Activated CD4-positive, alpha-beta memory T cell treated with anti-CD3 and anti-CD28 coated beads for 36 hours (primary cell): ENCODE results near the gene PELI3. TPM values are rescaled to one million over a fixed set of nuclear protein-coding genes. Genes with fewer than 3 reads are reported as not detected.
"Not testable (repeated sequence)": the region's sequence is repeated elsewhere in the genome, so short reads cannot be mapped to it uniquely, and the experiment has no call there.

Experiments
- CTCF ChIA-PET: fragments of 350-600 bp; sonication (Branson Sonifier 250); formaldehyde crosslinking; loops from one replicate; lab custom pipeline; 2021; ENCODE audit warnings: antibody characterized with exemption, inconsistent platforms; lab: Charles Lee
- POLR2A ChIA-PET: fragments of 350-600 bp; sonication (Branson Sonifier 250); formaldehyde crosslinking; loops from one replicate; lab custom pipeline; 2021; ENCODE audit warnings: antibody characterized with exemption; lab: Charles Lee
- DNase-seq: peaks from one replicate; pipeline ENCODE4 v3.0.0-alpha.2; 2020
- H3K27ac Mint-ChIP-seq: one replicate; pipeline ENCODE4 v1.8.0; 2021; ENCODE audit warnings: mixed read lengths
- H3K27me3 Mint-ChIP-seq: one replicate; pipeline ENCODE4 v1.8.0; 2021; ENCODE audit warnings: mixed read lengths
- H3K36me3 Mint-ChIP-seq: one replicate; pipeline ENCODE4 v1.8.0; 2021; ENCODE audit warnings: mixed read lengths
- H3K4me1 Mint-ChIP-seq: one replicate; pipeline ENCODE4 v1.8.0; 2021; ENCODE audit warnings: low read depth, mixed read lengths
- H3K4me3 Mint-ChIP-seq: one replicate; pipeline ENCODE4 v1.8.0; 2021; ENCODE audit warnings: mild to moderate bottlenecking, mixed read lengths
- H3K9me3 Mint-ChIP-seq: one replicate; pipeline ENCODE4 v1.8.0; 2021; ENCODE audit warnings: mixed read lengths
- intact Hi-C: fragments of 100-400 bp; cut with micrococcal nuclease; formaldehyde crosslinking; loops from one replicate; pipeline ENCODE4 v1.15.1; 2023
- total RNA-seq, 2 experiments: library from RNA; stranded (reverse); gene quantifications; one replicate each; pipeline ENCODE4 v1.2.3, GENCODE V29; 2021

Gene PELI3
- total RNA-seq, 2 experiments from 2014 or later = 7.0 to 8.5 TPM

DNA sequence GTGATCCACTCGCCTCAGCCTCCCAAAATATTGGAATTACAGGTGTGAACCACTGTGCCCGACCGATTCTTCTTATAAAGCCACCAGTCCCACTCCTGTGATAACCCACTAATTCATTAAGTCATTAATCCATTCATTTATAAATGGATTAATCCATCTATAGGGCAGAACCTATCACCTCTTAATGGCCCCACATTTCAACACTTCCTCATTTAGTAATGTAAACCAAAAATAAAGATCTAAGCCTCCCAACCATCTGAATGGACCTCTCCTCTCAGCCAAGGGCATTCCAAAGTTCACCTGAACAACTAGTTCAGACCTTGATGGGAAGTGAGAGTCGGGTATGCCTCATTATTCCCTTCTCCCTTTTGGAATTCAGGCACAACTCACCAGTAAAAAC, 18.2 kb upstream of the PELI3 start:
- CTCF ChIA-PET = no interaction called here
- POLR2A ChIA-PET = no interaction called here
- Mint-ChIP-seq H3K4me3 (no peak overlapping the region), H3K27me3 (peaks cover 6% of the 10 kb centered on the region), H3K27ac (no peak overlapping the region), H3K9me3 (peaks cover 5% of the 10 kb centered on the region), H3K4me1 (no peaks in the 10 kb centered on the region), H3K36me3 (no peaks in the 10 kb centered on the region)
- intact Hi-C loops = no loop called here
- no peak for DNase-seq

DNA sequence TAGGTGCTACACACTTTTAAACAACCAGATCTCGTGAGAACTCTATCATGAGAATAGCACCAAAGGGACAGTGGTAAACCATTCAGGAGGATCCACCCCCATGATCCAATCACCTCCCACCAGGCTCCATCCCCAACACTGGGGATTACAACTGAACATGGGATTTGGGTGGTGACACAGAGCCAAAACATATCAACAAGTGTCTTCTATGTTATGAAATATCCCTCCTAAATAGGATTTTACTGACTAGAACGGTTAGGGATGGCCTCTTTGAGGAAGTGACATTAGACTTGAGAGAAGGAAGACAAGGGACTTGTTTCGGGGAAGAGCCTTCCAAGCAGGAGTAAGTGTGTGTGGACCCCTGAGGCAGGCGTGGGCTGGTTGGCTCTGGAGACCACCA, 16.1 kb upstream of the PELI3 start:
- POLR2A ChIA-PET = no interaction called here
- Mint-ChIP-seq H3K4me1 (peaks cover 16% of the 10 kb centered on the region), H3K9me3 (no peaks in the 10 kb centered on the region), H3K4me3 (no peak overlapping the region), H3K27me3 (peaks cover 5% of the 10 kb centered on the region), H3K36me3 (no peaks in the 10 kb centered on the region), H3K27ac (no peak overlapping the region)
- CTCF ChIA-PET = no interaction called here
- intact Hi-C loops = no loop called here
- no peak for DNase-seq

DNA sequence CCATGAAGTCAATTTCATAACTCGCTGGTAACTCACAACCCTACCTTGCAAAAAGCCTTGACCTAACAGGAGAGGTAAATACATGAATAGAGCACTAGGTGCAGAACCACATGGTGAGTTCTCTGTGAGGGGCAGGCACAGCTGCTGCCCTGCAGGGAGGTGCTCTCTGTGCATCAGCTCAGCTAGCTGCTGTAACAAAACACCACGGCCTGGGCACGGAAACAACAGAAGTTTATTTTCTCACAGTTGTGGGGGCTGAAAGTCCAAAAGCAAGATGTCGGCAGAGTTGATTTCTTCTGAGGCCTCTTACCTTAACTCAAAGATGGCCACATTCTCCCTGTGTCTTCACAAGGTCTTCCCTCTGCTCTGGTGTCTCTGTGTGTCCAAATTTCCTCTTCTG, 15.0 kb upstream of the PELI3 start:
- peaks cover 5% of the 10 kb centered on the region for H3K27me3 Mint-ChIP-seq
- no peaks in the 10 kb centered on the region for H3K36me3 Mint-ChIP-seq
- ChIA-PET POLR2A (no interaction called here), CTCF (interaction anchor here (0.5 kb wide), 1 partner anchor 17 kb away, joined by 3 read pairs; no protein-coding TSS in a partner anchor)
- H3K4me3 Mint-ChIP-seq = no peak overlapping the region
- no peak for DNase-seq
- H3K27ac Mint-ChIP-seq = no peak overlapping the region
- intact Hi-C loops = no loop called here
- H3K9me3 Mint-ChIP-seq = no peaks in the 10 kb centered on the region
- peaks cover 16% of the 10 kb centered on the region for H3K4me1 Mint-ChIP-seq

DNA sequence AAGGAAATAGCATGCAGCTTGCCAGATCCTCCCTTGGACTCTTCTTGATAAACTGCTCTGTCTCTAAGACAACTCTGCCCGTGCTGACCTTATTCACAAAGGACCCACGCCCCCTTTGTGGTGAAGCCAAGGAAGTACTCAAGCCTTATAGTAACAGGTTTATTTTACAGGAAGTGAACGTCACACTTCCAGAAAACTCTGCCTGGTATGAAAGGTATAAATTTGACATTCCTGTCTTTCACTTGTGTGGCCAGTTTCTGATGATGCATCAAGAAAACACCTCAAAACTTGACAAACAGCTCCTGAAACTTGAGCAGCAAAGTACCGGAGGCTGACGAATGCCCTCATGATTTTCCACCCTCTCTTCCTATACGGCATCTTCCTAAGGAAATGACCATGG, 12.5 kb upstream of the PELI3 start:
- Mint-ChIP-seq H3K27me3 (peaks cover 4% of the 10 kb centered on the region), H3K36me3 (no peaks in the 10 kb centered on the region), H3K9me3 (no peaks in the 10 kb centered on the region), H3K4me1 (peaks cover 23% of the 10 kb centered on the region), H3K27ac (no peak overlapping the region), H3K4me3 (no peak overlapping the region)
- intact Hi-C loops = no loop called here
- POLR2A ChIA-PET = no interaction called here
- CTCF ChIA-PET = interaction anchor here (0.8 to 1.6 kb wide), 3 partner anchors 15 to 224 kb away, joined by 3 to 4 read pairs (median 3); partner anchors contain the start of gene MRPL11
- no peak for DNase-seq

DNA sequence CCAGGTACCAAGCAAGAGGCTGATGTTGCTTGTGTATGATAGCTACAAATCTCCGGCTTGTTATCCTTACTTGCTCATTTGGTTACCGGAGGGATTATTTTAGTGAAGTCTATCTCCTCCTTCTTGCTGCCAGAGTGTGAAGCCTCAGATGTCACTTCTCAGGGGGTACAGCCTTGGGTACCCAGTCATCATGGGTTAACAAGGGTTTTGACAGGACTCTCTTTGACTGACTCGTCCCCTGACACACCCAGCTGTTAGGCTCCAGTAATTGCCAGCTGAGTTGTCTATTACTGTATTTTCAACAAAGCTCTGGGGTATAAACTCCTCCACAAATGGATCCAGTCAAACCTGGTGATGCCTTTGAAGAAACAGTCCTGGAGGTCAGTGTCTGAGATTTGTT, 11.9 kb upstream of the PELI3 start:
- H3K9me3 Mint-ChIP-seq = no peaks in the 10 kb centered on the region
- no peak overlapping the region for H3K4me3 Mint-ChIP-seq
- H3K27me3 Mint-ChIP-seq = peaks cover 4% of the 10 kb centered on the region
- peaks cover 26% of the 10 kb centered on the region for H3K4me1 Mint-ChIP-seq
- intact Hi-C loops = no loop called here
- ChIA-PET CTCF (interaction anchor here (1.0 to 1.6 kb wide), 3 partner anchors 12 to 224 kb away, joined by 3 to 4 read pairs (median 3); partner anchors contain the start of genes MRPL11 and PELI3), POLR2A (no interaction called here)
- no peak overlapping the region for H3K27ac Mint-ChIP-seq
- no peak for DNase-seq
- H3K36me3 Mint-ChIP-seq = no peaks in the 10 kb centered on the region

DNA sequence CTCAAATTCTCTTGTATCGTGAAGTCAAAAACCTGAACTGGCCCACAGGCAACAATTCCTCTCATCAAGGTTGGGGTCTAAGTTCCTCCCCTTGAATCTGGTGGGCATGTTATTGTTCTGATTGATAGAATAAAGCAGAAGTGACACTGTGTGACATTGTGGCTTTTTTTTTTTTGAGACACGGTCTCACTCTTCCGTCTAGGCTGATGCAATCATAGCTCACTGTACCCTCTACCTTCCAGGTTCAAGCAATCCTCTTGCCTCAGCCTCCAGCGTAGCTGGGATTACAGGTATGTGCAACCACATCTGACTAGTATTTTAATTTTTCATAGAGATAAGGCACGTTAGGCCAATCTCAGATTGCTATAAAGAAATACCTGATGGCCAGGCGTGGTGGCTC, 8.9 kb upstream of the PELI3 start:
- no peak for DNase-seq

DNA sequence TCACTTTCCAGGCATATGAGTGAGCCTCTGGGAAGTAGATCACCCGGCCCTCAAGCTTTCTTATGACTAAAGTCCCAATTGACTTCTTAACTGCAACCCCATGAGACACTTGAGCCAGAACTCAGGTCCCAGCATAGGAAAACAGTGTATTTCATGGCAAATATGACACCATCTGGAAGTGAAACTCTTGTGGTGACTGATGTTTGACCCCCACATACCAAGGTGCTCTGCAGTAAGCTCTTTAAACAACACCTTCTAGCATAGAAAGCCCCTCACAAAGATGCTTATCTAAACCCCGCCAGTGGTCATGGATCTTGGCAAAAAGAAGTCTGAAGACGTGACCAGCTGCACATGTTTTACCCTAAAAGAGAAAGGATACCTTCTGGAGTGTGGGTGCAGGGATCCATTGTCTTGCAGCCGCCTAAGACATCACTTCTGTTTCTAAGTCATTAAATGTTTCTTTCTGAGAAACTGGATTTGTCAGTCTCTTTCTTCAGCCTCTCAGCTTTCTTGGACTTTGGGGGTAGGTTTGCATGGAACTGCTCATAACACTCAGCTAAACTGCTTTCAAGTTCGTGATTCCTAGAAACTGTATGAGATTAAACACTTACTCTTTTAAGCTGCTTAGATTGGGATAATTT, 7.4 kb upstream of the PELI3 start:
- H3K4me3 Mint-ChIP-seq = no peak overlapping the region
- intact Hi-C loops = no loop called here
- H3K4me1 Mint-ChIP-seq = peaks cover 30% of the 10 kb centered on the region

More for the DNA sequence above, 8.9 kb upstream of the PELI3 start:
- H3K4me1 Mint-ChIP-seq = peaks cover 31% of the 10 kb centered on the region
- H3K27me3 Mint-ChIP-seq = no peaks in the 10 kb centered on the region
- ChIA-PET POLR2A (no interaction called here), CTCF (interaction anchor here (1.6 kb wide), 1 partner anchor 72 kb away, joined by 7 read pairs; no protein-coding TSS in a partner anchor)
- H3K36me3 Mint-ChIP-seq = no peaks in the 10 kb centered on the region
- H3K4me3 Mint-ChIP-seq = no peak overlapping the region
- intact Hi-C loops = no loop called here
- no peaks in the 10 kb centered on the region for H3K9me3 Mint-ChIP-seq
- no peak overlapping the region for H3K27ac Mint-ChIP-seq

DNA sequence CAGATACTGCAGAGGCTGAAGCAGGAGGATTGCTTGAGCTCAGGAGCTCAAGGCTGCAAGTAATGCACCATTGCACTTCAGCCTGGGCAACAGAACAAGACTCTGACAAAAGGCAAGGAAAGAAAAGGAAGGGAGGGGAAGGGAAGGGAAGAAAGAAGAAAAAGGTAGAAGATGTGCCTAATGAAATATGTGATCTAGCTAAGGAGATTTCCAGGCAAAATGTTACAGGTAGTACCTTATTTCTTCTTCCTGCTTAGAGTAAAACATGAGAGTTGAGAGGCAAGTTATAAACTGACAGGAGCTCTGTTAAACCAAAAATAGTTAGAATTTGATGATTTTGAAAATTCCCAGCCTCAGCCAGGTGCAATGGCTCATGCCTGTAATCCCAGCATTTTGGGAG, 4.7 kb upstream of the PELI3 start:
- DNase-seq = no peak
- no peaks in the 10 kb centered on the region for H3K9me3 Mint-ChIP-seq
- H3K27ac Mint-ChIP-seq = no peak overlapping the region
- ChIA-PET POLR2A (no interaction called here), CTCF (interaction anchor here (1.0 to 1.5 kb wide), 2 partner anchors 53 to 76 kb away, joined by 4 read pairs; no protein-coding TSS in a partner anchor)
- no peak overlapping the region for H3K4me3 Mint-ChIP-seq
- no peaks in the 10 kb centered on the region for H3K36me3 Mint-ChIP-seq
- intact Hi-C loops = no loop called here
- peaks cover 29% of the 10 kb centered on the region for H3K4me1 Mint-ChIP-seq
- H3K27me3 Mint-ChIP-seq = no peaks in the 10 kb centered on the region

More for the DNA sequence above, 7.4 kb upstream of the PELI3 start:
- POLR2A ChIA-PET = no interaction called here
- Mint-ChIP-seq H3K36me3 (no peaks in the 10 kb centered on the region), H3K27me3 (no peaks in the 10 kb centered on the region), H3K9me3 (no peaks in the 10 kb centered on the region), H3K27ac (peak overlapping the region; percentile 4)
- no peak for DNase-seq
- CTCF ChIA-PET = interaction anchor here (0.6 to 1.6 kb wide), 6 partner anchors 20 to 219 kb away, joined by 3 to 7 read pairs (median 4); partner anchors contain the start of genes DPP3, MRPL11 and RBM4B

DNA sequence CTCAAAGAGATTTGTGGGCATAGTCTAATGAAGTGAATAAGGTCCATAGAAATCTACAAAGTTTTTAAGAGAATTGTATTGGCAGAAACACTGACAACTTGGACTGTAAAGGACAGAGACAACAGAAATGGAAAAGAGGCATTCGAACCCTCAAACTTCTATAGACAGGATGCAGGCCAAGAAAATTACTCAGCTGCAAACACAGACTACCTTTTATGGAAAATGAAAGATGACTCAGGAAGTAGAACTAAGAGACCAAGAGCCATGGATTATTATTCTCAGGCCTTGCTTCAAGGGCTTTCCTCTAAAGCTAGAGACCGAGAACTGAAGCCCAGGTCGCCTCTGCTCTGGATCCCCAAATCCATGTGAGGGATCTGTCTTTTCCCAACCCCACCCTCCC, 3.8 kb upstream of the PELI3 start:
- H3K27ac Mint-ChIP-seq = peak overlapping the region; percentile 72

DNA sequence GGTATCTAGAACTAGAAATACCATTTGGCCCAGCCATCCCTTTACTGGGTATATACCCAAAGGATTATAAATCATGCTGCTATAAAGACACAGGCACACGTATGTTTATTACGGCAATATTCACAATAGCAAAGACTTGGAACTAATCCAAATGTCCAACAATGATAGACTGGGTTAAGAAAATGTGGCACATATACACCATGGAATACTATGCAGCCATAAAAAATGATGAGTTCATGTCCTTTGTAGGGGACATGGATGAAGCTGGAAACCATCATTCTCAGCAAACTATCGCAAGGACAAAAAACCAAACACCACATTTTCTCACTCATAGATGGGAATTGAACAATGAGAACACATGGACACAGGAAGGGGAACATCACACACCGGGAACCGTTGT, 2.6 kb upstream of the PELI3 start:
- H3K4me1 Mint-ChIP-seq = peaks cover 35% of the 10 kb centered on the region
- CTCF ChIA-PET = interaction anchor here (1.1 to 1.9 kb wide), 2 partner anchors 15 to 25 kb away, joined by 3 to 5 read pairs; partner anchors contain the start of gene MRPL11
- H3K9me3 Mint-ChIP-seq, H3K27me3 Mint-ChIP-seq, DNase-seq, H3K27ac Mint-ChIP-seq, H3K4me3 Mint-ChIP-seq, intact Hi-C loops, H3K36me3 Mint-ChIP-seq, POLR2A ChIA-PET: not testable (repeated sequence)

More for the DNA sequence above, 3.8 kb upstream of the PELI3 start:
- ChIA-PET CTCF (interaction anchor here (1.9 kb wide), 1 partner anchor 16 kb away, joined by 5 read pairs; no protein-coding TSS in a partner anchor), POLR2A (interaction anchor here (0.9 to 1.2 kb wide), 2 partner anchors 24 to 31 kb away, joined by 3 read pairs; partner anchors contain the start of gene MRPL11)
- Mint-ChIP-seq H3K4me3 (no peak overlapping the region), H3K27me3 (no peaks in the 10 kb centered on the region), H3K36me3 (no peaks in the 10 kb centered on the region), H3K4me1 (peaks cover 34% of the 10 kb centered on the region), H3K9me3 (no peaks in the 10 kb centered on the region)
- DNase-seq = no peak
- intact Hi-C loops = no loop called here

DNA sequence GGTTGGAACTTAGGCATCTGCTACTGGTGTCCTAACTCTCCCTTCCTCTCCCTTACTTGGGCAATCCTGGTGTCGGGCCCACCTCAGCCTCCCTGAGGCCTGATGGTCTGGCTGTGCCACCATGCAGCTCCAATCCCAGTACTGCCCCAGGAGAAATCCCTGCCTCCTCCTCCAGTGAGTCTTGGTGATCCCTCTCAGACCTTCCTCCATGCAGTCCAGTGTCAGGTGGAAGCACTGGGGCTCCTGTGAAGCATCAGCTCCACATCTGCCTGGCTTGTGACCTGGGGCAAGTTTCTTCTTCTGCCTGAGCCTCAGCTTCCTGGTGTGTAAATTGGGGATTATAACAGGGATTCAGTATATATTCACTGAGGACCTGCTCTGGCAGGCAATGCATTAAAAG, 1.8 kb upstream of the PELI3 start:
- POLR2A ChIA-PET = no interaction called here
- CTCF ChIA-PET = interaction anchor here (1.1 to 3.1 kb wide), 2 partner anchors 14 to 26 kb away, joined by 3 to 17 read pairs; partner anchors contain the start of gene MRPL11
- no peak for DNase-seq
- no peaks in the 10 kb centered on the region for H3K36me3 Mint-ChIP-seq
- H3K9me3 Mint-ChIP-seq = no peaks in the 10 kb centered on the region
- intact Hi-C loops = no loop called here
- H3K27me3 Mint-ChIP-seq = no peaks in the 10 kb centered on the region
- peaks cover 31% of the 10 kb centered on the region for H3K4me1 Mint-ChIP-seq
- no peak overlapping the region for H3K4me3 Mint-ChIP-seq
- no peak overlapping the region for H3K27ac Mint-ChIP-seq
